Upper lobe of left lung (tissue), 4 donors: ENCODE results near the gene VPS13D.

Experiments used
- CTCF ChIP-seq, 6 experiments: fragments of 450-650 bp in 4 of 6; fragments of 200-600 bp in 2 of 6; sonication (generic) in 2 of 6; IDR thresholded peaks; one replicate each; pipeline ENCODE4 v1.5.1; 2016 to 2019; ENCODE audit warnings: antibody characterized with exemption in 6 of 6
- POLR2AphosphoS5 ChIP-seq, 2 donors: sonication (generic); formaldehyde crosslinking; IDR thresholded peaks; one replicate each; pipeline ENCODE4 v1.5.1; 2017; ENCODE audit warnings: antibody characterized with exemption in 2 of 2

- TF ChIP-seq CTCF (IDR thresholded peaks at IDR 0.05) = no peak
- TF ChIP-seq POLR2AphosphoS5 (IDR thresholded peaks at IDR 0.05) = peak in 1 of 2 donors; percentile 64
These were observed 231.2 kb downstream of the VPS13D start for GRCh38 chr1:12460911-12461621.
